Esophagus muscularis mucosa (tissue), 4 donors: Measurements from ENCODE around the gene CISD3. TPM values are rescaled to one million over a fixed set of nuclear protein-coding genes. Genes with fewer than 3 reads are reported as not detected.

Experiments
- DNase-seq: peaks from one replicate; pipeline ENCODE4 v3.0.0-alpha.2; 2017; ENCODE audit errors: extremely low spot score
- H3K27ac ChIP-seq, 4 donors: fragments of 200-600 bp; sonication (generic); replicated peaks in 1 of 4; 1 replicate in 3 of 4; 2 replicates in 1 of 4; pipeline ENCODE4 v1.5.1; 2016 to 2019; ENCODE audit warnings: mild to moderate bottlenecking in 1 of 4
- H3K27me3 ChIP-seq, 4 donors: fragments of 200-600 bp; sonication (generic); one replicate each; pipeline versions ENCODE4 v1.5.1 to v1.6.0; 2016 to 2019
- H3K36me3 ChIP-seq, 4 donors: fragments of 200-600 bp; sonication (generic); one replicate each; pipeline ENCODE4 v1.5.1; 2016 to 2019
- H3K4me1 ChIP-seq, 4 donors: fragments of 200-600 bp; sonication (generic); one replicate each; pipeline ENCODE4 v1.5.1; 2016 to 2019
- H3K4me3 ChIP-seq, 4 donors: fragments of 200-600 bp; sonication (generic); 1 replicate in 2 of 4; 2 replicates in 2 of 4; pipeline ENCODE4 v1.5.1; 2016 to 2019; ENCODE audit warnings: mild to moderate bottlenecking in 4 of 4, moderate library complexity in 1 of 4
- H3K9me3 ChIP-seq, 4 donors: fragments of 200-600 bp; sonication (generic); 1 replicate in 3 of 4; 2 replicates in 1 of 4; pipeline ENCODE4 v1.5.1; 2016 to 2019
- EP300 ChIP-seq: sonication (generic); formaldehyde crosslinking; IDR thresholded peaks from one replicate; pipeline ENCODE4 v1.6.1; 2017; ENCODE audit warnings: antibody characterized with exemption
- POLR2A ChIP-seq: fragments of 450-650 bp; IDR thresholded peaks from one replicate; pipeline ENCODE4 v1.6.1; 2017; ENCODE audit warnings: antibody characterized with exemption, moderate library complexity, mild to moderate bottlenecking, low read depth
- POLR2AphosphoS5 ChIP-seq, 2 donors: sonication (generic); formaldehyde crosslinking; IDR thresholded peaks; one replicate each; pipeline ENCODE4 v1.6.1; 2017; ENCODE audit warnings: antibody characterized with exemption in 2 of 2
- WGBS: methylation state at CpG from one replicate; pipeline ENCODE4 v1.1.5; 2018; 5-methylcytosine and 5-hydroxymethylcytosine counted together
- intact Hi-C: fragments of 100-400 bp; cut with DNase I; formaldehyde crosslinking; loops from one replicate; pipeline ENCODE4 v1.15.1; 2023
- total RNA-seq, 4 donors: library from RNA; depleted of rRNA; stranded (reverse); fragments of >200 nt; gene quantifications; one replicate each; pipeline versions ENCODE4 v1.1.0 to v1.2.1, GENCODE V29; 2016
- TF ChIP-seq, protein P1 (sequence below), 3 experiments: fragments of 200-600 bp in 2 of 3; fragments of 450-650 bp in 1 of 3; sonication (generic) in 2 of 3; IDR thresholded peaks; one replicate each; pipeline ENCODE4 v1.5.1; 2017 to 2019; ENCODE audit warnings: antibody characterized with exemption in 3 of 3, mild to moderate bottlenecking in 2 of 3, moderate library complexity in 1 of 3

Gene CISD3
- total RNA-seq, 4 donors from 2014 or later, result 10.1 to 18.5 (median 18.0) TPM

DNA sequence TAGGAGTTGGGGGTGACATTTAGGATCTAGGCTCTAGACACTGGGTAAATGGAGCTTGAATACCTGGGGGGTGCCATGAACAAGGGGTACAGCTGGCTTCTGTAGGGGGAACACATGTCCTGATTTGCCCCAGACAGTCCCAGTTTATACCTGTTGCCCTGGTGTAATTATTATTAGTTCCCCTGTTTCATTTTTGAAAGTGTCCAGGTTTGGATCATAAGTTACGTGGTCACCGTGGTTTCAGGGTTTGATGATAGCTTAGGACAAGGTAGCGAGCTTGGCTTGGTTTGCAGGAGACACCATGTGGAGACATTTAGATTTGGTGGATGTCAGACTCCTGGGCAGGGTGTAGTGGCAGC is 19.6 kb upstream of the CISD3 start:
- 86% methylated on average over 3 of the region's 3 CpGs for WGBS
- Histone ChIP-seq H3K27me3 (no peaks in the 10 kb centered on the region), H3K9me3 (no peaks in the 10 kb centered on the region), H3K27ac (no peak overlapping the region), H3K4me1 (peaks cover 19 to 35% (median 26%) of the 10 kb centered on the region in 4 donors), H3K36me3 (peaks cover 40 to 84% (median 76%) of the 10 kb centered on the region in 4 donors), H3K4me3 (no peak overlapping the region)
- TF ChIP-seq POLR2A (no peak), POLR2AphosphoS5 (IDR thresholded peaks at IDR 0.05) (no peak), EP300 (no peak)
- TF ChIP-seq, protein P1, sequence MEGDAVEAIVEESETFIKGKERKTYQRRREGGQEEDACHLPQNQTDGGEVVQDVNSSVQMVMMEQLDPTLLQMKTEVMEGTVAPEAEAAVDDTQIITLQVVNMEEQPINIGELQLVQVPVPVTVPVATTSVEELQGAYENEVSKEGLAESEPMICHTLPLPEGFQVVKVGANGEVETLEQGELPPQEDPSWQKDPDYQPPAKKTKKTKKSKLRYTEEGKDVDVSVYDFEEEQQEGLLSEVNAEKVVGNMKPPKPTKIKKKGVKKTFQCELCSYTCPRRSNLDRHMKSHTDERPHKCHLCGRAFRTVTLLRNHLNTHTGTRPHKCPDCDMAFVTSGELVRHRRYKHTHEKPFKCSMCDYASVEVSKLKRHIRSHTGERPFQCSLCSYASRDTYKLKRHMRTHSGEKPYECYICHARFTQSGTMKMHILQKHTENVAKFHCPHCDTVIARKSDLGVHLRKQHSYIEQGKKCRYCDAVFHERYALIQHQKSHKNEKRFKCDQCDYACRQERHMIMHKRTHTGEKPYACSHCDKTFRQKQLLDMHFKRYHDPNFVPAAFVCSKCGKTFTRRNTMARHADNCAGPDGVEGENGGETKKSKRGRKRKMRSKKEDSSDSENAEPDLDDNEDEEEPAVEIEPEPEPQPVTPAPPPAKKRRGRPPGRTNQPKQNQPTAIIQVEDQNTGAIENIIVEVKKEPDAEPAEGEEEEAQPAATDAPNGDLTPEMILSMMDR (IDR thresholded peaks at IDR 0.05), result no peak
- intact Hi-C loops, result no loop called here
- DNase-seq, result no peak

DNA sequence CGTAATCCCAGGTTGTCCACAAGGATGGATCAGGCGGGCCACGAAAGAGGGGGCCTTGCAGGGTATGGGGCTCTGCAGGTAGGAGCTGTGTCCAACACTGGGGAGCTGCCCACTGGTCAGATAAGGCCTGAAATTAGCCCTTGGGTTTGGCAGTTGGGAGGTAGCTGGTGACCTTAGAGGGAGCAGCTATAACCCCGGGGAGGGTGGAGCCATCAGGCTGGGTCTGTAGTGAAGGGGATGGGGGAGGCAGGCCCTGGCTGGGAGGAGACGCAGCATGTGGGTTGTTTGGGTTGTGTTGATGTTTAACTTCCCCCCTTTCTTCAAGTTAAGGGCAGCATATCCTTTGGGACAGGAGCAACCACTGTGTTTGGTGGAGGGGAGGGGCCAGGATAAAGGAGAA is 19.2 kb upstream of the CISD3 start:
- DNase-seq, result no peak
- Histone ChIP-seq H3K4me3 (no peak overlapping the region), H3K27ac (no peak overlapping the region), H3K9me3 (no peaks in the 10 kb centered on the region), H3K4me1 (peaks cover 19 to 35% (median 25%) of the 10 kb centered on the region in 4 donors), H3K27me3 (no peaks in the 10 kb centered on the region), H3K36me3 (peaks cover 44 to 88% (median 80%) of the 10 kb centered on the region in 4 donors)
- intact Hi-C loops, result no loop called here
- WGBS, result 86% methylated on average over 5 of the region's 5 CpGs
- TF ChIP-seq POLR2A (no peak), EP300 (no peak), POLR2AphosphoS5 (IDR thresholded peaks at IDR 0.05) (no peak)
- TF ChIP-seq, protein P1 (IDR thresholded peaks at IDR 0.05), result no peak

DNA sequence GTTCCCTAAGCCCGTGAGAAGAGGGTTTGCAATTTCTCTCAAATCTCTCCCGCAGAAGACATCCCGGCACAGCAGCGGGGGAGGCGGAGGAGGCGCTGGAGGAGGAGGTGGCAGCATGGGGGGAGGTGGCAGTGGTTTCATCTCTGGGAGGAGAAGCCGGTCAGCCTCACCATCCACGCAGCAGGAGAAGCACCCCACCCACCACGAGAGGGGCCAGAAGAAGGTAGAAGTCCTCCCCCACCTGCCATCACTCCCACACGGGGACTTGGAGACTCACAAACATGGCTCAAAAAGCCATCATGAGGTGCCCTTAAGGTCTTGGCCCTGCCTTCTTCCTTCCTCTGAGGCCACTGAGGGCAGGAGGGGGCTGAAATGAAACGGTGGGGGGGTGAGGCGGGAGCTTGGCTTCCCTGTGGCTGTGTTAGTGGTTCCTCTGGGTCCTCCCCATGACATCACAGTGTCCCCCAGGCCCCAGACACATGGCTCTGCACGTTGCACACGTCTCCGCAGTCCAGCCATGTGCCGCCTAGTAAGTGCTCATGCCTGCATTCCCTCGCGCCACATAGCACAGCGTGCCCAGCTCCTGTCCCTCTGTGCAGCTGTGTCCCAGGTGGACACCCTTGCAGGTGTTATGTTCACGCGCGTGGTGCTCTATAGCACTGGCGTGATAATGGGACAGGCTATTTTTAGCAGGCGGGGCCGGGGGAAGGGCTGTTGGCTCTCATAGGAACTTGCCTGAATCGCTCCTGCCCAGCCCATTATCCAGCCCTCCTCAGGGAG is 18.2 kb upstream of the CISD3 start:
- DNase-seq, result no peak
- no peaks in the 10 kb centered on the region for H3K9me3 ChIP-seq
- 77% methylated on average over 21 of the region's 26 CpGs for WGBS
- peaks cover 10 to 26% (median 17%) of the 10 kb centered on the region in 4 donors for H3K4me1 ChIP-seq
- no peak overlapping the region for H3K4me3 ChIP-seq
- no peaks in the 10 kb centered on the region for H3K27me3 ChIP-seq
- no peak for TF ChIP-seq POLR2AphosphoS5 (IDR thresholded peaks at IDR 0.05)
- no peak for TF ChIP-seq POLR2A
- TF ChIP-seq, protein P1 (IDR thresholded peaks at IDR 0.05), result no peak
- TF ChIP-seq EP300, result no peak
- peaks cover 54 to 98% (median 90%) of the 10 kb centered on the region in 4 donors for H3K36me3 ChIP-seq
- intact Hi-C loops, result no loop called here
- H3K27ac ChIP-seq, result no peak overlapping the region

DNA sequence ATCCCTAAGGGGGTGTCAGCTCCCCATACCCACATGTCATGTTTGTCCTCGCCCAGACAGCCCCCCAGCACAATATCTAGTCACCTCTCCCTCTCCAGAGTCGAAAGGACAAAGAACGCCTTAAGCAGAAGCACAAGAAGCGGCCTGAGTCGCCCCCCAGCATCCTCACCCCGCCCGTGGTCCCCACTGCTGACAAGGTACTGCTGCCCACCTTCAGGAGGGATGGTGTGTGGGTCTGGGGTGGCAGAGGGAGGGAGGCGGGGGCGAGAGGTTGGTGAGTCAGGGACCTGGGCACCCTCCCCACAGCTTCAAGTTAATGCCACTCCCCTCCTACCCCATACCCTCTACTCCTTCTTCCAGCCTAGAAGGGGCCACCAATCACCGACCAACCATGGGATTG is 17.5 kb upstream of the CISD3 start:
- H3K27me3 ChIP-seq, result no peaks in the 10 kb centered on the region
- H3K4me1 ChIP-seq, result peaks cover 4 to 20% (median 11%) of the 10 kb centered on the region in 4 donors
- H3K9me3 ChIP-seq, result no peaks in the 10 kb centered on the region
- 94% methylated on average over 10 of the region's 10 CpGs for WGBS
- peaks cover 60 to 100% (median 91%) of the 10 kb centered on the region in 4 donors for H3K36me3 ChIP-seq
- no peak for DNase-seq
- intact Hi-C loops, result no loop called here
- no peak overlapping the region for H3K27ac ChIP-seq
- TF ChIP-seq EP300 (no peak), POLR2A (no peak), POLR2AphosphoS5 (IDR thresholded peaks at IDR 0.05) (no peak)
- TF ChIP-seq, protein P1 (IDR thresholded peaks at IDR 0.05), result no peak
- H3K4me3 ChIP-seq, result no peak overlapping the region
